ENCODE measurements around the gene MALT1.

The MALT1 gene

GRCh38 chr18:58780045-58780444 lies 108.8 kb downstream of the MALT1 start:
- no peak for TF ChIP-seq CTCF (IDR thresholded peaks at IDR 0.05; ENCODE audit: low read depth, low read length)

GRCh38 chr18:58781627-58782194 lies 110.4 kb downstream of the MALT1 start:
- no peak overlapping the region for H3K4me3 ChIP-seq (replicated peaks in 1 of 2; ENCODE audit: low read depth in 2 of 2, low read length in 2 of 2)
- TF ChIP-seq CTCF (IDR thresholded peaks at IDR 0.05; ENCODE audit: low read depth, low read length), result peak; percentile 78
- DNase-seq (ENCODE audit: low read depth in 2 of 2), result peak; percentile 89

More at GRCh38 chr18:58780045-58780444, 108.8 kb downstream of the MALT1 start:
- DNase-seq (ENCODE audit: low read depth in 2 of 2), result no peak
- no peak overlapping the region for H3K4me3 ChIP-seq (replicated peaks in 1 of 2; ENCODE audit: low read depth in 2 of 2, low read length in 2 of 2)

GRCh38 chr18:58784601-58785137 lies 113.4 kb downstream of the MALT1 start:
- H3K4me3 ChIP-seq (replicated peaks in 1 of 2; ENCODE audit: low read depth in 2 of 2, low read length in 2 of 2), result no peak overlapping the region
- DNase-seq (ENCODE audit: low read depth in 2 of 2), result peak; percentile 19 to 26
- no peak for TF ChIP-seq CTCF (IDR thresholded peaks at IDR 0.05; ENCODE audit: low read depth, low read length)

- H3K4me3 ChIP-seq (replicated peaks in 1 of 2; ENCODE audit: low read depth in 2 of 2, low read length in 2 of 2), result no peak overlapping the region
- peak; percentile 26 for TF ChIP-seq CTCF (IDR thresholded peaks at IDR 0.05; ENCODE audit: low read depth, low read length)
- DNase-seq (ENCODE audit: low read depth in 2 of 2), result peak; percentile 79 to 92
These were observed 114.0 kb downstream of the MALT1 start for GRCh38 chr18:58785171-58785805.

- DNase-seq (ENCODE audit: low read depth in 2 of 2), result no peak
- no peak overlapping the region for H3K4me3 ChIP-seq (replicated peaks in 1 of 2; ENCODE audit: low read depth in 2 of 2, low read length in 2 of 2)
- TF ChIP-seq CTCF (IDR thresholded peaks at IDR 0.05; ENCODE audit: low read depth, low read length), result no peak
These were observed 114.6 kb downstream of the MALT1 start for GRCh38 chr18:58785870-58786269.

- TF ChIP-seq CTCF (IDR thresholded peaks at IDR 0.05; ENCODE audit: low read depth, low read length), result no peak
These were observed 116.4 kb downstream of the MALT1 start for GRCh38 chr18:58787536-58788149.

More at GRCh38 chr18:58787536-58788149, 116.4 kb downstream of the MALT1 start:
- DNase-seq (ENCODE audit: low read depth in 2 of 2), result no peak
- H3K4me3 ChIP-seq (replicated peaks in 1 of 2; ENCODE audit: low read depth in 2 of 2, low read length in 2 of 2), result no peak overlapping the region

Data from cardiac fibroblast (primary cell).